CD14-positive monocyte (primary cell): ENCODE data around the gene FHIT. TPM values are rescaled to one million over a fixed set of nuclear protein-coding genes. Genes with fewer than 3 reads are reported as not detected.

ENCODE experiments used
- DNase-seq, 3 donors: peaks; one replicate each; pipeline ENCODE4 v3.0.0-alpha.2; 2011 to 2022
- H2AFZ ChIP-seq: 2 replicates; pipeline ENCODE4 v1.6.0; 2012; ENCODE audit warnings: mild to moderate bottlenecking, low read depth, low read length, inconsistent platforms; ENCODE audit not compliant: insufficient read depth, poor library complexity, severe bottlenecking
- H3K27ac ChIP-seq, 2 donors: 1 replicate in 1 of 2; 2 replicates in 1 of 2; pipeline ENCODE4 v1.5.1; 2012 to 2013; ENCODE audit warnings: low read length in 2 of 2, control low read depth in 1 of 2, inconsistent platforms in 1 of 2, low read depth in 1 of 2, mild to moderate bottlenecking in 1 of 2
- H3K27me3 ChIP-seq, 2 donors: one replicate each; pipeline versions ENCODE4 v1.6.0 to v1.6.1; 2011 to 2013; ENCODE audit warnings: low read length in 2 of 2; ENCODE audit not compliant: control insufficient read depth in 2 of 2, insufficient read depth in 2 of 2
- H3K36me3 ChIP-seq, 2 donors: replicated peaks in 1 of 2; 1 replicate in 1 of 2; 2 replicates in 1 of 2; pipeline versions ENCODE4 v1.5.1 to v1.6.1; 2012 to 2013; ENCODE audit warnings: low read length in 2 of 2, control low read depth in 1 of 2, inconsistent platforms in 1 of 2, mild to moderate bottlenecking in 1 of 2; ENCODE audit not compliant: insufficient read depth in 2 of 2, control insufficient read depth in 1 of 2
- H3K4me1 ChIP-seq, 2 donors: 1 replicate in 1 of 2; 2 replicates in 1 of 2; pipeline versions ENCODE4 v1.5.1 to v1.6.1; 2012 to 2013; ENCODE audit warnings: low read length in 2 of 2, control low read depth in 1 of 2, inconsistent platforms in 1 of 2, mild to moderate bottlenecking in 1 of 2, moderate library complexity in 1 of 2; ENCODE audit not compliant: insufficient read depth in 2 of 2, control insufficient read depth in 1 of 2
- H3K4me2 ChIP-seq: replicated peaks from 2 replicates; pipeline ENCODE3; 2012; ENCODE audit warnings: low read length, moderate library complexity, mild to moderate bottlenecking; ENCODE audit not compliant: poor library complexity, severe bottlenecking; ENCODE audit errors: extremely low read depth
- H3K4me3 ChIP-seq, 3 experiments: fragments of 200-600 bp in 1 of 3; sonication (generic) in 1 of 3; replicated peaks in 1 of 3; 1 replicate in 2 of 3; 2 replicates in 1 of 3; pipeline ENCODE4 v1.5.1; 2011 to 2013; ENCODE audit warnings: low read length in 3 of 3, mild to moderate bottlenecking in 3 of 3, control low read depth in 2 of 3, low read depth in 2 of 3, inconsistent platforms in 1 of 3, moderate library complexity in 1 of 3
- H3K79me2 ChIP-seq: 2 replicates; pipeline ENCODE4 v1.6.0; 2012; ENCODE audit warnings: mild to moderate bottlenecking, control low read depth, inconsistent platforms, low read length, moderate library complexity; ENCODE audit not compliant: insufficient read depth
- H3K9ac ChIP-seq: 2 replicates; pipeline ENCODE4 v1.6.0; 2017; ENCODE audit warnings: low read length, mild to moderate bottlenecking; ENCODE audit not compliant: insufficient read depth, poor library complexity, severe bottlenecking
- H3K9me3 ChIP-seq, 2 donors: replicated peaks in 1 of 2; 1 replicate in 1 of 2; 2 replicates in 1 of 2; pipeline versions ENCODE4 v1.5.1 to v1.6.1; 2012 to 2013; ENCODE audit warnings: low read length in 2 of 2, control low read depth in 1 of 2; ENCODE audit not compliant: control insufficient read depth in 1 of 2, insufficient read depth in 1 of 2
- H4K20me1 ChIP-seq: 2 replicates; pipeline ENCODE4 v1.6.0; 2012; ENCODE audit warnings: mild to moderate bottlenecking, low read length, control low read depth, moderate library complexity; ENCODE audit not compliant: insufficient read depth
- H3K27ac Mint-ChIP-seq, 7 donors: one replicate each; pipeline ENCODE4 v1.8.0; 2020; ENCODE audit warnings: mild to moderate bottlenecking in 7 of 7, mixed read lengths in 7 of 7, moderate library complexity in 6 of 7, inconsistent platforms in 2 of 7
- H3K27me3 Mint-ChIP-seq, 3 donors: one replicate each; pipeline ENCODE4 v1.8.0; 2021 to 2022; ENCODE audit warnings: low read depth in 3 of 3, mild to moderate bottlenecking in 3 of 3, mixed read lengths in 3 of 3, moderate library complexity in 3 of 3, inconsistent platforms in 1 of 3
- H3K36me3 Mint-ChIP-seq, 2 donors: one replicate each; pipeline ENCODE4 v1.8.0; 2020; ENCODE audit warnings: mixed read lengths in 2 of 2, inconsistent platforms in 1 of 2, mild to moderate bottlenecking in 1 of 2
- H3K4me1 Mint-ChIP-seq: one replicate; pipeline ENCODE4 v1.8.0; 2020; ENCODE audit warnings: mild to moderate bottlenecking, mixed read lengths
- H3K4me3 Mint-ChIP-seq, 2 donors: one replicate each; pipeline ENCODE4 v1.8.0; 2020; ENCODE audit warnings: mild to moderate bottlenecking in 2 of 2, mixed read lengths in 2 of 2, moderate library complexity in 1 of 2
- H3K9me3 Mint-ChIP-seq, 7 donors: one replicate each; pipeline ENCODE4 v1.8.0; 2020 to 2022; ENCODE audit warnings: mixed read lengths in 7 of 7, mild to moderate bottlenecking in 6 of 7, moderate library complexity in 6 of 7, inconsistent platforms in 2 of 7
- WGBS: methylation state at CpG from one replicate; pipeline ENCODE4 v1.1.5; 2013; ENCODE audit warnings: missing lambda C conversion rate; ENCODE audit not compliant: insufficient coverage; 5-methylcytosine and 5-hydroxymethylcytosine counted together
- intact Hi-C, 2 donors: fragments of 100-400 bp; cut with micrococcal nuclease; formaldehyde crosslinking; loops; one replicate each; pipeline versions ENCODE4 v1.15.0 to v1.15.1; 2023
- polyA plus RNA-seq, 3 donors: library from polyadenylated mRNA; depleted of rRNA in 1 of 3; unstranded in 2 of 3; stranded (reverse) in 1 of 3; fragments of 300-500 nt in 2 of 3; fragments of >200 nt in 1 of 3; fragmentation: Illumina TruSeq in 2 of 3; gene quantifications; 1 replicate in 2 of 3; 2 replicates in 1 of 3; pipeline ENCODE4 v1.2.3, GENCODE V29; 2012 to 2021
- TF ChIP-seq, protein P1 (sequence below): fragments of 200-600 bp; IDR thresholded peaks from one replicate; pipeline ENCODE4 v1.8.0; 2022; ENCODE audit warnings: antibody characterized with exemption, mild to moderate bottlenecking

Gene FHIT
- polyA plus RNA-seq, 3 donors, result 1.7 to 3.4 (median 3.2) TPM

DNA sequence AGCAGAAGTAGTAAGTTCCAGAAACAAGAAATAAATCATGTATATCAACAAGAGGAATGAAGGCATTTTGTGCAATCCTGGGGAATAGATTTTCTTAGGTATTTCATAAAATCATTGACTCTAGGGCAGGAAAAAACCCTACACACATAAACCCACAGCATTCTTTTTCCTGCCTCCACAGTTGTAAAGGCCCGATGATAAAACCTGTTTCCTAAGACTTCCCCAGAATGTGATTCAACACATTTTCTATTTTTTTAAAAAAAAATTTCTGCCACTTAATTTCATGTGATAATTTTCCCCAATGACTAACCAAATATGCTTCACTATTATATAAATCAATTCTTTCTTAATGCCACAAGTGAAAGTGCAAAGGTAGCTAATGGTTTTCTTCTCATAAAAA, 407.0 kb downstream of the FHIT start:
- TF ChIP-seq, protein P1, sequence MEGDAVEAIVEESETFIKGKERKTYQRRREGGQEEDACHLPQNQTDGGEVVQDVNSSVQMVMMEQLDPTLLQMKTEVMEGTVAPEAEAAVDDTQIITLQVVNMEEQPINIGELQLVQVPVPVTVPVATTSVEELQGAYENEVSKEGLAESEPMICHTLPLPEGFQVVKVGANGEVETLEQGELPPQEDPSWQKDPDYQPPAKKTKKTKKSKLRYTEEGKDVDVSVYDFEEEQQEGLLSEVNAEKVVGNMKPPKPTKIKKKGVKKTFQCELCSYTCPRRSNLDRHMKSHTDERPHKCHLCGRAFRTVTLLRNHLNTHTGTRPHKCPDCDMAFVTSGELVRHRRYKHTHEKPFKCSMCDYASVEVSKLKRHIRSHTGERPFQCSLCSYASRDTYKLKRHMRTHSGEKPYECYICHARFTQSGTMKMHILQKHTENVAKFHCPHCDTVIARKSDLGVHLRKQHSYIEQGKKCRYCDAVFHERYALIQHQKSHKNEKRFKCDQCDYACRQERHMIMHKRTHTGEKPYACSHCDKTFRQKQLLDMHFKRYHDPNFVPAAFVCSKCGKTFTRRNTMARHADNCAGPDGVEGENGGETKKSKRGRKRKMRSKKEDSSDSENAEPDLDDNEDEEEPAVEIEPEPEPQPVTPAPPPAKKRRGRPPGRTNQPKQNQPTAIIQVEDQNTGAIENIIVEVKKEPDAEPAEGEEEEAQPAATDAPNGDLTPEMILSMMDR, result no peak
- no peak overlapping the region for H3K4me2 ChIP-seq
- H3K4me3 ChIP-seq, result no peak overlapping the region
- no peaks in the 10 kb centered on the region for H3K36me3 Mint-ChIP-seq
- H3K27me3 Mint-ChIP-seq, result peaks cover 0 to 1% (median 0%) of the 10 kb centered on the region in 3 donors
- peaks cover 8 to 9% of the 10 kb centered on the region in 2 donors for H3K4me1 ChIP-seq
- H3K27ac Mint-ChIP-seq, result no peak overlapping the region
- no peak for DNase-seq
- WGBS, result 14% methylated on average over 1 of the region's 1 CpG
- no peaks in the 10 kb centered on the region for H4K20me1 ChIP-seq
- H3K9me3 ChIP-seq, result no peaks in the 10 kb centered on the region
- H3K4me3 Mint-ChIP-seq, result no peak overlapping the region
- H3K27me3 ChIP-seq, result no peaks in the 10 kb centered on the region
- peaks cover 0 to 5% (median 0%) of the 10 kb centered on the region in 7 donors for H3K9me3 Mint-ChIP-seq
- H3K27ac ChIP-seq, result no peak overlapping the region
- H3K9ac ChIP-seq, result no peak overlapping the region
- intact Hi-C loops, result no loop called here
- peaks cover 10% of the 10 kb centered on the region for H3K4me1 Mint-ChIP-seq
- no peak overlapping the region for H2AFZ ChIP-seq
- H3K36me3 ChIP-seq, result no peaks in the 10 kb centered on the region
- no peaks in the 10 kb centered on the region for H3K79me2 ChIP-seq

- no peaks in the 10 kb centered on the region for H3K4me1 ChIP-seq
- no peak overlapping the region for H3K4me3 ChIP-seq
- no peak overlapping the region for H3K27ac Mint-ChIP-seq
- no peaks in the 10 kb centered on the region for H3K36me3 Mint-ChIP-seq
- TF ChIP-seq, protein P1, result no peak
- H3K9me3 ChIP-seq, result no peaks in the 10 kb centered on the region
- peaks cover 0 to 1% (median 0%) of the 10 kb centered on the region in 3 donors for H3K27me3 Mint-ChIP-seq
- no peak for DNase-seq
- H3K9ac ChIP-seq, result no peak overlapping the region
- no peaks in the 10 kb centered on the region for H3K79me2 ChIP-seq
- H3K27ac ChIP-seq, result no peak overlapping the region
- 100% methylated on average over 1 of the region's 2 CpGs for WGBS
- no peaks in the 10 kb centered on the region for H3K27me3 ChIP-seq
- H3K36me3 ChIP-seq, result no peaks in the 10 kb centered on the region
- no peaks in the 10 kb centered on the region for H3K4me1 Mint-ChIP-seq
- no peak overlapping the region for H3K4me3 Mint-ChIP-seq
- H3K9me3 Mint-ChIP-seq, result peaks cover 0 to 7% (median 3%) of the 10 kb centered on the region in 7 donors
- H3K4me2 ChIP-seq, result no peak overlapping the region
- intact Hi-C loops, result no loop called here
- H2AFZ ChIP-seq, result no peak overlapping the region
- no peaks in the 10 kb centered on the region for H4K20me1 ChIP-seq
Observed at GRCh38 chr3:60841355-60841754, 409.9 kb downstream of the FHIT start.
